Left ventricle myocardium inferior (tissue), 1 donor: ENCODE data around the gene PCSK5. TPM values are rescaled to one million over a fixed set of nuclear protein-coding genes. Genes with fewer than 3 reads are reported as not detected.

Source experiments
- DNase-seq: peaks from one replicate; pipeline ENCODE4 v3.0.0-alpha.2; 2020
- H3K27ac ChIP-seq: fragments of 200-600 bp; replicated peaks from 2 replicates; pipeline ENCODE4 v1.8.0; 2021
- H3K27me3 ChIP-seq: fragments of 200-600 bp; 2 replicates; pipeline ENCODE4 v1.8.0; 2021; ENCODE audit warnings: low read depth
- H3K36me3 ChIP-seq: fragments of 200-600 bp; 2 replicates; pipeline ENCODE4 v1.8.0; 2021
- H3K4me1 ChIP-seq: fragments of 200-600 bp; 2 replicates; pipeline ENCODE4 v1.8.0; 2021
- H3K4me3 ChIP-seq: fragments of 200-600 bp; 2 replicates; pipeline ENCODE4 v1.8.0; 2021; ENCODE audit warnings: mild to moderate bottlenecking, moderate library complexity
- H3K9me3 ChIP-seq: fragments of 200-600 bp; replicated peaks from 2 replicates; pipeline ENCODE4 v1.8.0; 2021
- CTCF ChIP-seq: fragments of 200-600 bp; IDR thresholded peaks from 2 replicates; pipeline ENCODE4 v1.8.0; 2021; ENCODE audit warnings: antibody characterized with exemption, mild to moderate bottlenecking, borderline replicate concordance
- intact Hi-C: fragments of 100-400 bp; cut with micrococcal nuclease; formaldehyde crosslinking; loops from one replicate; pipeline ENCODE4 v1.11.0; 2022
- total RNA-seq: library from RNA; stranded (reverse); fragmentation: NEBNext Ultra II Directional; extraction: Animal tissue kit (Norgen Biotek cat#: 25700); gene quantifications from one replicate; pipeline ENCODE4 v1.2.1, GENCODE V29; 2021
- donor health status: DM: no; HTN: yes; CAD: no; lungs with severe emphysema.

PCSK5 gene
- total RNA-seq, 1 donor from 2014 or later, result 5.6 TPM

- DNase-seq, result no peak
- Histone ChIP-seq H3K4me1 (no peaks in the 10 kb centered on the region), H3K4me3 (no peak overlapping the region), H3K36me3 (peaks cover 5% of the 10 kb centered on the region), H3K27ac (no peak overlapping the region), H3K9me3 (no peaks in the 10 kb centered on the region), H3K27me3 (no peaks in the 10 kb centered on the region)
- TF ChIP-seq CTCF, result no peak
- intact Hi-C loops, result no loop called here
These were observed 95.0 kb downstream of the PCSK5 start for GRCh38 chr9:75985515-75985914.

GRCh38 chr9:75988663-75989062, 98.2 kb downstream of the PCSK5 start:
- peaks cover 5% of the 10 kb centered on the region for H3K36me3 ChIP-seq
- DNase-seq, result no peak
- TF ChIP-seq CTCF, result no peak
- no peak overlapping the region for H3K4me3 ChIP-seq
- H3K4me1 ChIP-seq, result no peaks in the 10 kb centered on the region
- intact Hi-C loops, result no loop called here
- no peaks in the 10 kb centered on the region for H3K9me3 ChIP-seq
- H3K27me3 ChIP-seq, result no peaks in the 10 kb centered on the region
- no peak overlapping the region for H3K27ac ChIP-seq

GRCh38 chr9:75990156-75990555, 99.7 kb downstream of the PCSK5 start:
- no peak overlapping the region for H3K4me3 ChIP-seq
- no peak for DNase-seq
- no peaks in the 10 kb centered on the region for H3K27me3 ChIP-seq
- no peak for TF ChIP-seq CTCF
- peaks cover 5% of the 10 kb centered on the region for H3K36me3 ChIP-seq
- H3K9me3 ChIP-seq, result no peaks in the 10 kb centered on the region
- no peak overlapping the region for H3K27ac ChIP-seq
- no peaks in the 10 kb centered on the region for H3K4me1 ChIP-seq
- intact Hi-C loops, result no loop called here

- Histone ChIP-seq H3K36me3 (peaks cover 5% of the 10 kb centered on the region), H3K4me1 (no peaks in the 10 kb centered on the region), H3K4me3 (no peak overlapping the region), H3K27ac (no peak overlapping the region), H3K9me3 (no peaks in the 10 kb centered on the region), H3K27me3 (no peaks in the 10 kb centered on the region)
- intact Hi-C loops, result no loop called here
- TF ChIP-seq CTCF, result no peak
- no peak for DNase-seq
These were observed 100.3 kb downstream of the PCSK5 start for GRCh38 chr9:75990576-75991304.

GRCh38 chr9:75992482-75993206, 102.2 kb downstream of the PCSK5 start:
- Histone ChIP-seq H3K9me3 (no peaks in the 10 kb centered on the region), H3K27me3 (no peaks in the 10 kb centered on the region), H3K4me1 (no peaks in the 10 kb centered on the region), H3K4me3 (no peak overlapping the region), H3K36me3 (no peaks in the 10 kb centered on the region), H3K27ac (no peak overlapping the region)
- TF ChIP-seq CTCF, result no peak
- intact Hi-C loops, result no loop called here
- no peak for DNase-seq
